ENCODE measurements around the gene GABRB2. TPM values are rescaled to one million over a fixed set of nuclear protein-coding genes. Genes with fewer than 3 reads are reported as not detected.
"Not testable (repeated sequence)": the region's sequence is repeated elsewhere in the genome, so short reads cannot be mapped to it uniquely, and the experiment has no call there.

The GABRB2 gene
- total RNA-seq, 1 donor from 2014 or later = 0.49 TPM

GRCh38 chr5:161297388-161297787, 249.1 kb downstream of the GABRB2 start:
- DNase-seq = not testable (repeated sequence)

- no peak for DNase-seq
Measured at GRCh38 chr5:161295721-161296250, 250.7 kb downstream of the GABRB2 start.

GRCh38 chr5:161288071-161288470, 258.5 kb downstream of the GABRB2 start:
- DNase-seq = no peak

- DNase-seq = no peak
Measured at GRCh38 chr5:161287436-161287835, 259.1 kb downstream of the GABRB2 start.

GRCh38 chr5:161286066-161286655, 260.4 kb downstream of the GABRB2 start:
- no peak for DNase-seq

- no peak for DNase-seq
Measured at GRCh38 chr5:161284445-161284844, 262.1 kb downstream of the GABRB2 start.

GRCh38 chr5:161283296-161283695, 263.2 kb downstream of the GABRB2 start:
- DNase-seq = no peak

GRCh38 chr5:161278739-161279660, 267.5 kb downstream of the GABRB2 start:
- no peak for DNase-seq

- no peak for DNase-seq
Measured at GRCh38 chr5:161277011-161277410, 269.5 kb downstream of the GABRB2 start.

- DNase-seq = no peak
Measured at GRCh38 chr5:161274951-161275350, 271.6 kb downstream of the GABRB2 start.

GRCh38 chr5:161273410-161273809, 273.1 kb downstream of the GABRB2 start:
- no peak for DNase-seq

- no peak for DNase-seq
Measured at GRCh38 chr5:161271816-161272215, 274.7 kb downstream of the GABRB2 start.

- DNase-seq = no peak
Measured at GRCh38 chr5:161269125-161269524, 277.4 kb downstream of the GABRB2 start.

GRCh38 chr5:161266954-161267353, 279.6 kb downstream of the GABRB2 start:
- DNase-seq = no peak

- DNase-seq = no peak
Measured at GRCh38 chr5:161265006-161265405, 281.5 kb downstream of the GABRB2 start.

- no peak for DNase-seq
Measured at GRCh38 chr5:161263191-161263590, 283.3 kb downstream of the GABRB2 start.

- DNase-seq = no peak
Measured at GRCh38 chr5:161261668-161262323, 284.7 kb downstream of the GABRB2 start.

- DNase-seq = no peak
Measured at GRCh38 chr5:161258438-161258837, 288.1 kb downstream of the GABRB2 start.

GRCh38 chr5:161256957-161257356, 289.6 kb downstream of the GABRB2 start:
- no peak for DNase-seq

GRCh38 chr5:161252955-161253354, 293.6 kb downstream of the GABRB2 start:
- not testable (repeated sequence) for DNase-seq

GRCh38 chr5:161246749-161247148, 299.8 kb downstream of the GABRB2 start:
- no peak for DNase-seq

- DNase-seq = not testable (repeated sequence)
Measured at GRCh38 chr5:161245846-161246245, 300.7 kb downstream of the GABRB2 start.

Measured in skin of body (tissue), 2 donors.